ENCODE results near the gene FLYWCH2. TPM values are rescaled to one million over a fixed set of nuclear protein-coding genes. Genes with fewer than 3 reads are reported as not detected.
A peak's percentile ranks its signal among the peaks of the same experiment; 100 is the strongest.
"Not testable (repeated sequence)": the region's sequence is repeated elsewhere in the genome, so short reads cannot be mapped to it uniquely, and the experiment has no call there.

FLYWCH2 gene
- total RNA-seq, 1 experiment from 2014 or later, result 23.9 TPM

- CTCF ChIA-PET, result interaction anchor here (0.7 kb wide), 1 partner anchor 87 kb away, joined by 3 read pairs; no protein-coding TSS in a partner anchor
- no TSS peak for BruUV-seq (replicated peaks)
- Histone ChIP-seq H3K27me3 (replicated peaks; ENCODE audit: insufficient read depth, low read depth, low read length, poor library complexity) (no peaks in the 10 kb centered on the region), H3K9me3 (ENCODE audit: low read depth, low read length, poor library complexity, severe bottlenecking) (no peaks in the 10 kb centered on the region), H3K27ac (ENCODE audit: low read depth, low read length, poor library complexity, severe bottlenecking) (no peak overlapping the region), H3K4me1 (ENCODE audit: insufficient read depth, low read length, poor library complexity, severe bottlenecking) (peaks cover 5% of the 10 kb centered on the region), H3K36me3 (ENCODE audit: insufficient read depth, low read length, poor library complexity, severe bottlenecking) (peaks cover 4% of the 10 kb centered on the region), H3K4me3 (ENCODE audit: low read depth, low read length, poor library complexity, severe bottlenecking) (no peak overlapping the region)
- no peak for TF ChIP-seq EZH2 (IDR thresholded peaks at IDR 0.05; ENCODE audit: borderline replicate concordance, low read depth, low read length, poor library complexity, severe bottlenecking)
- TF ChIP-seq CTCF (conservative IDR thresholded peaks at IDR 0.05; ENCODE audit: low read depth, low read length), result no peak
- no peak for DNase-seq (ENCODE audit: low spot score)
- intact Hi-C loops (cut with micrococcal nuclease; ENCODE audit: unreplicated experiment), result loop anchor here (5.0 kb wide), 1 partner anchor 36 kb away; the partner anchor contains the start of gene KREMEN2
- POLR2A ChIA-PET (ENCODE audit: low non-redundant PET), result interaction anchor here (0.6 to 0.7 kb wide), 2 partner anchors 36 to 38 kb away, joined by 4 to 8 read pairs; no protein-coding TSS in a partner anchor
Observed at GRCh38 chr16:2925951-2926649, 43.1 kb downstream of the FLYWCH2 start.

DNA sequence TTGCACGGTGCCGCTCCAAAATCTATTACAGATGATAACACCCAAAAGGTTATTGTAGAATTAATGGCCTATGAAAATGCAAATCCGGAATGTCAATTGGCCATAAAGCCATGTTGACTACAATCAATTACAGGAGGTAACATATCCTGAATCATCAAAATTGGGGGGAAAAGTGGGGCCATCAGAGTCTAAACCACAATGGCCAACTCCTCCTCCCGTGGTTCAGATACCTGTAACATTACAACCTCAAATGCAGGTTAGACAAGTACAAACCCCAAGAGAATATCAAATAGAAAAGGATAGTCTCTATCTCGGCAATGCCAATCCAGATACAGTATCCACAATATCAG, 43.6 kb downstream of the FLYWCH2 start:
- peaks cover 4% of the 10 kb centered on the region for H3K36me3 ChIP-seq (ENCODE audit: insufficient read depth, low read length, poor library complexity, severe bottlenecking)
- peaks cover 5% of the 10 kb centered on the region for H3K4me1 ChIP-seq (ENCODE audit: insufficient read depth, low read length, poor library complexity, severe bottlenecking)
- no peaks in the 10 kb centered on the region for H3K9me3 ChIP-seq (ENCODE audit: low read depth, low read length, poor library complexity, severe bottlenecking)
- no peak overlapping the region for H3K27ac ChIP-seq (ENCODE audit: low read depth, low read length, poor library complexity, severe bottlenecking)
- ChIA-PET CTCF (no interaction called here), POLR2A (ENCODE audit: low non-redundant PET) (interaction anchor here (0.6 to 0.7 kb wide), 2 partner anchors 36 to 39 kb away, joined by 4 to 8 read pairs; no protein-coding TSS in a partner anchor)
- intact Hi-C loops (cut with micrococcal nuclease; ENCODE audit: unreplicated experiment), result loop anchor here (5.0 kb wide), 1 partner anchor 36 kb away; the partner anchor contains the start of gene KREMEN2
- DNase-seq (ENCODE audit: low spot score), result no peak
- no peaks in the 10 kb centered on the region for H3K27me3 ChIP-seq (replicated peaks; ENCODE audit: insufficient read depth, low read depth, low read length, poor library complexity)
- no TSS peak for BruUV-seq (replicated peaks)
- no peak overlapping the region for H3K4me3 ChIP-seq (ENCODE audit: low read depth, low read length, poor library complexity, severe bottlenecking)
- TF ChIP-seq CTCF (conservative IDR thresholded peaks at IDR 0.05; ENCODE audit: low read depth, low read length), result no peak
- no peak for TF ChIP-seq EZH2 (IDR thresholded peaks at IDR 0.05; ENCODE audit: borderline replicate concordance, low read depth, low read length, poor library complexity, severe bottlenecking)

- intact Hi-C loops (cut with micrococcal nuclease; ENCODE audit: unreplicated experiment), result loop anchor here (5.0 kb wide), 1 partner anchor 35 kb away; the partner anchor contains the start of gene KREMEN2
- Histone ChIP-seq H3K27ac (ENCODE audit: low read depth, low read length, poor library complexity, severe bottlenecking) (no peak overlapping the region), H3K4me1 (ENCODE audit: insufficient read depth, low read length, poor library complexity, severe bottlenecking) (peaks cover 5% of the 10 kb centered on the region), H3K36me3 (ENCODE audit: insufficient read depth, low read length, poor library complexity, severe bottlenecking) (peaks cover 4% of the 10 kb centered on the region), H3K27me3 (replicated peaks; ENCODE audit: insufficient read depth, low read depth, low read length, poor library complexity) (no peaks in the 10 kb centered on the region), H3K4me3 (ENCODE audit: low read depth, low read length, poor library complexity, severe bottlenecking) (no peak overlapping the region), H3K9me3 (ENCODE audit: low read depth, low read length, poor library complexity, severe bottlenecking) (no peaks in the 10 kb centered on the region)
- ChIA-PET CTCF (interaction anchor here (0.5 to 0.7 kb wide), 13 partner anchors 9 to 824 kb away, joined by 3 to 8 read pairs (median 5); partner anchors contain the start of genes FLYWCH1, FLYWCH2 and KREMEN2), POLR2A (ENCODE audit: low non-redundant PET) (interaction anchor here (0.6 kb wide), 2 partner anchors 39 to 119 kb away, joined by 3 to 8 read pairs; no protein-coding TSS in a partner anchor)
- peak; percentile 94 for DNase-seq (ENCODE audit: low spot score)
- TF ChIP-seq EZH2 (IDR thresholded peaks at IDR 0.05; ENCODE audit: borderline replicate concordance, low read depth, low read length, poor library complexity, severe bottlenecking) (no peak), CTCF (conservative IDR thresholded peaks at IDR 0.05; ENCODE audit: low read depth, low read length) (peak; percentile 97)
- BruUV-seq (replicated peaks), result no TSS peak
Observed at GRCh38 chr16:2927010-2927646, 44.1 kb downstream of the FLYWCH2 start.

DNA sequence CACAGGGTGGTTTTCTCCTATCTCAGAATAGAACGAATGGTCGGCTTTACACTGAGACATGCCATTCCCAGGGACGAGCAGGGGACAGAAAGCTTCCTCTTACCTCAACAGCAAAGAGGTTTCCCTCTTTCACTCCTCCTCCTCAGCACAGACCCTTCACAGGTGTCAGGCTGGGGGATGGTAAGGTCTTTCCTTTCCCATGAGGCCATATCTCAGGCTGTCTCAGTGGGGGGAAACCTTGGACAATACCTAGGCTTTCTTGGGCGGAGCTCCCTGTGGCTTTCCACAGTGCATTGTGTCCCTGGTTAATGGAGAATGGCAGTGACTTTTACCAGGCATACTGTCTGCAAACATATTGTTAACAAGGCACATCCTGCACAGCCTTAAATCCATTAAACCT, 45.1 kb downstream of the FLYWCH2 start:
- H3K4me1 ChIP-seq (ENCODE audit: insufficient read depth, low read length, poor library complexity, severe bottlenecking); DNase-seq (ENCODE audit: low spot score); POLR2A ChIA-PET (ENCODE audit: low non-redundant PET); H3K9me3 ChIP-seq (ENCODE audit: low read depth, low read length, poor library complexity, severe bottlenecking); H3K27me3 ChIP-seq (replicated peaks; ENCODE audit: insufficient read depth, low read depth, low read length, poor library complexity); H3K4me3 ChIP-seq (ENCODE audit: low read depth, low read length, poor library complexity, severe bottlenecking); H3K36me3 ChIP-seq (ENCODE audit: insufficient read depth, low read length, poor library complexity, severe bottlenecking); CTCF ChIA-PET; BruUV-seq (replicated peaks); H3K27ac ChIP-seq (ENCODE audit: low read depth, low read length, poor library complexity, severe bottlenecking): not testable (repeated sequence)
- intact Hi-C loops (cut with micrococcal nuclease; ENCODE audit: unreplicated experiment), result loop anchor here (5.0 kb wide), 1 partner anchor 34 kb away; the partner anchor contains the start of gene KREMEN2
